NCI-H187 (cell line): ENCODE data around the gene ETFA.
"Not testable (repeated sequence)": the region's sequence is repeated elsewhere in the genome, so short reads cannot be mapped to it uniquely, and the experiment has no call there.

Experiments
- DNase-seq, 2 experiments: peaks; one replicate each; lab custom pipeline; 2025; lab: John Stamatoyannopoulos, UW

The ETFA gene

DNA sequence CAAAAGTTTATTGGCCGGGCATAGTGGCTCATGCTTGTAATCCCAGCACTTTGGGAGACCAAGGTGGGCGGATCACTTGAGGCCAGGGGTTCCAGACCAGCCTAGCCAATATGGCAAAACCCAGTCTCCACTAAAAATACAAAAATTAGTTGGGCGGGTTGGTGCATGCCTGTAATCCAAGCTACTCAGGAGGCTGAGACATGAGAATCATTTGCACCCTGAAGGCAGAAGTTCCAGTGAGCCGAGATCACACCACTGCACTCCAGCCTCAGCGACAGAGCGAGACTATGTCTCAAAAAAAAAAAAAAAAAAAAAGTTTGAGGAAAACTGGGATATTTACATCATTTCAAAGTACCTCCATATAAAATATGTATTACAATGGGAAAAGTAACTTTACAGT is 40.4 kb downstream of the ETFA start:
- DNase-seq: no peak

DNA sequence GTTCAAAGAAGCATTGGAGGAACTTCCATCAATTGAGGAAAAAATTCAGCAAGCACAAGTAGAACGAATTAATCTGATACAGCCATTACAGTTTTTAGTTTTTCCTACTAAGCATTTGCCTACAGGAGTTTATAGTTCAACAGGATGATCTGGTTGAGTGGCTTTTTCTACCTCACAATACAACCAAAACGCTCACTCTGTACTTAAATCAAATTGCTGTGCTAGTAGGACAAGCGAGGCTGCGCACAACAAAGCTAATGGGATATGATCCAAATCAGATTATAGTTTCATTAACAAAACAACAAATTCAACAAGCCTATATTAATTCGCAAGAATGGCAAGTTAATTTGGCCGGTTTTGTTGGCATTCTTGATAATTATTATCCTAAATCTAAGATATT is 44.2 kb downstream of the ETFA start:
- no peak for DNase-seq

DNA sequence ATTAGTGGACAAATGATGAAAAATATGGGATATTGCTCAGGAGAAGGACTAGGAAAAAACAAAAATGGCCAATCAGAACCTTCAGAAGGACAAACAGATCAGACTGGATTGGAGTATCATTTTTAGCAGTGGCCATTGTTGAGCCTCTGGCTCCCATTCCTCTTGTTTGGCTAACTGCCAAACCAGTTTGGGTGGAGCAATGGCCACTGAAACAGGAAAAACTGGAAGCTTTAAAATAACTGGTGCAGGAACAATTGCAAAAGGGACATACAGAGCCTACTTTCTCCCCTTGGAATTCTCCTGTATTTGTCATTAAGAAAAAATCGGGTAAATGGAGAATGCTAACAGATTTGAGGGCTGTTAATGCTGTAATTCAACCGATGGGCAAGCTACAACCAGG is 45.5 kb downstream of the ETFA start:
- DNase-seq: not testable (repeated sequence)

DNA sequence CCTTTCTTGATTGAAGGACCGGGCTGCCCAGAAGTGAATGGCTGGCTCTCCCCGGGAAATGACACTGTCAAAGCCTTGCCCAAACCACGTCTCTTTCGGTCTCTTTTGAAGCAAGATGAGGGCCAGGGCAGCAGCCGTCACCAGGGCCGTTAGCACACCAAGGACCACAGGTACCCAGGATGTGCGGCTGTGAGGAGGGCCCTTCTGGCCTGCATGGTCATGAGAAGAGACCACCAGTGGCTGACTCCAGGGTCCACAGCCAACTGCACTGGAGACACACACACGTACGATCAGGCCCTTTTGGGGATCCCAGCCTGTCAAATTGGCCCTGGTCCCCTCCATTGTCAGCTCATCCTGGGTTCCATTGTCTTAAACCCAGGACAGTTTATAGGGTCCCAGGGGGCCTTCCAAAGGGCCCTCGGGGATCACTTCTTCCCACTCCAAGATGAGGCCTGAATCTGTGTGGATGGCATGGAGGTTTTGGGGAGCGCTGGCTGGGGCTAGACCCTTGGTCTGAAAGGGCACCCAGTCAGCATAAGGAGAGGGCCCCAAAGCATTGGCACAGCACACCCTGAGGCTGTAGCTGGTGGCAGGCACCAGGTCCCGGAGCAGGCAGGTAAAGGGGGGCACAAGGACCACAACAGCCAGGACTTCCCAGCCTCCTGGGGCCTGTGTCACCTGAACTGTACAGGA is 50.9 kb downstream of the ETFA start:
- DNase-seq: no peak

DNA sequence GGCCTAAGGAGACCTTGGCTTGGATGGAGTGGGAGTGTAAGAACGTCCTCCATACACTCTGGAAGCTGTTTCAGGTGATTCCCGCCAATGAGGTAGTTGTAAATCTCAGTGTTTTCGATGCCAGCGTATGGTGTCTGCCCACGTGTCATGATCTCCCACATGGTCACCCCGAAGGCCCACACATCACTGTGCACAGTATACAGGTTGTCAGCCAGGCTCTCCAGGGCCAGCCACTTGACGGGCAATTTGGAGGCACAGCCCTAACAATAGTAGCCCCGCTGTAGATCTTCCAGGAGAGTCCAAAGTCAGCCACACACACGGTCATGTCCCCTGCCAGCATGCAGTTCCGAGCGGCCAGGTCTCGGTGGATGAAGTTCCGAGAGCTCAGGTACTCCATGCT is 51.9 kb downstream of the ETFA start:
- no peak for DNase-seq

DNA sequence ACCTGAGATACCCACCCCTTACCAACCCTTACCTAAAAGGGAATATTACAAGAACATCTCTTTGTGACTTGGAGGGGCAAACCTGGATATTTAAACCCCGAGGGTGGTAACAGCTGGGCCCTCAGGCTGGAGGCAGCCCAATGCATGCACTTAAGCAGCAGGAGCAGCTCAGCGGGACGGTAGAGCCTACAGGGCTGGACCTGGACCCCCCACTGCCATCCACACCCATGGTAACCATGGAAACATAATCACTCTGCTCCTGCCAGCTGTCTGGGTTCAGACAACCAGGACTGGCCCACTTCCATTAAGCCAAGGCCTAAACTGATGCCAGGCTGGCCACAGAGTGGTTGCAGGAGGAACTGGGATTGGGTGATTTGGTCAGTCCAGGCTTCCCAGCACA is 52.8 kb downstream of the ETFA start:
- no peak for DNase-seq

DNA sequence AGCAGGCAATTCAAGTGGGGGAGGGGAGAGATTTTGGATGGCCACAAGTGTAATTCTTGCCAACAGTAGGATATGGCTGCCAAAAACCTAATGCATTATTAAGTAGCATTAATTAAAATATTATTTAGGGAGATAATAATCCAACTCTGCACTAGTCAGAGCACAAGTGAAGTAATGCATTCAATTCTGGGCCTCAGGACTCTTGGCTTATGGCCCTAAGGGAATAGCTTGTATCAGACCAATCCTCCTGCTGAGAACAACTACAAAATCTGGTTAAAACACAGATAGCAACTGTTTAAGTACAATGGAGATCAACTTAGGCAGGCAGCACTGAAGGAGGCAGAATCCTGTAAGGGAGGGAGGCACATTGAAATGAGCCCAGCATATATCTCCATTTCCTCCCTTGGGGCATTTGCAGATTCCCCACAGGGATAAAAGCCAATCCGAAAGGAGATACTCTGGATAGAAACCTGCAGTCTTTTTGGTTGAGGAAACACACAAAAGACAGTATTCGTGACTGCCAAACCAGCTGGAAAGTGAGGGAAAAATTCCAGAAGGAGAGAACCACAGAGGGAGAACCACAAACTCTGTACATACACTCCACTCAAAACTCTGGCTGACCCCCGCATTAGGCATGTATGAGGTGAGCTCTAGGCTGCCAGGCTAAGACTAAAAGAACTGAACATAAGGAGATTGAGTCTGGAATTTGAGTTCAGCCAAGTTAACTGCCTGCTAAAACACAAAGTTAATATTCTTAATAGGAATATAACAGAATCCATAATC is 57.4 kb downstream of the ETFA start:
- DNase-seq: no peak

DNA sequence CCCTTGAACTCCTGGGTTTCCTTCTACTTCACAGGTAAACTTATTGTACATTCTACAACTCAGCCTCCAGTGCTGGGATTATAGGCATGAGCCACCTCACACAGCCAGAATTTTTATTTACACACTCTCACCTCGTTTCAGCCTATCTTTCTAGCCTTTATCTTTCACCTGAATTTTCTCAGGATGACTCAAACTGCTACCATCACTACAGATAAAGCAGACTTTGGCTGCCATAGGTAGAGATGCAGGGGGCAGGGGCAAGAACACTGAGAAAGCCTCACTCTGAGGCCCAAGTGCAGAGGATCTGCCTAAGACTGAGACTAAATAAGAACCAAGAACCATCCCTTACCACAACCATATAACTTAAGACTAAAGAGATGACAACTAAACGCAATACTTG is 59.0 kb downstream of the ETFA start:
- DNase-seq: no peak

DNA sequence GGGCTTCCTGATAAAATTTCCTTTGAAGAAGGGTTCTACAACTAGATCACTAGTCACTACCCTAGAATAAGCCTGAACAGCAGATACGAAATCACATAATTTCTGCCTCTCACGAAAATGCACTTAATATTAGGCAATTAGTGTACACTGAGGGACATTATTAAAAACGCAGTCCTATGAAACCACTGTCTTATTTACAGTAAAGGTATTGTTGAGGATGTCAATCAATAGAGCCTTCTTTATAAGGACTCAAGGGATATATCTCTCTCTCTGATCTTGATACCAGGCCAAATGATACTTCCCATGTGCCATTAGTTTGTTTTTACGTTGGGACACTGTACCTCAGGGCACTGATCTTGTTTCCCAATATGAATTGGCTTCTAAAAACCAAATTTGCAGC is 59.6 kb downstream of the ETFA start:
- DNase-seq: no peak

DNA sequence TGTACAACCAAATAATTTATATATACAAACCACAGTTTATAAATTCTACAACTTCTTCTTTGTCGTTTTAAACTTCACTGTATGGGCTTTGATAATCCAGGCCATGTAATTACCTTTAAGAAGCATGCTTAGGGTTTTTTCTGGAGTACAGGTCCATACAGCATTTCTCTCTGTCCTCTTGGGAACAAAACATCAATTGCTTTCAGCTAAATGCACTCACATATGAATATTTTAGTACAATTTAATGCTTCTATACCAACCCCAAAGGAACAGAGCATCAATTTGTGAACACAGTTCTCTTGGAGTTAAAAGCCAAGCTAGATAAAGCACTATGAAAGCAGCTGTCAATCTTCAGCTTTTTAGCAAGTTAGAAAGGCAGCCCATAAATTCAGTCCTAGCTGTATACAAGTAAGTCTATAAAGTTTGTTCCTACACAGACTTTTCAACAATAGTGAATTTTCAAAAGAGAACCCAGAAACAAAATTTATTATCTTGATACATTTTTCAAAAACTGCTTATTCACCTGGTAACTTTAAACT is 66.1 kb downstream of the ETFA start:
- DNase-seq: no peak

DNA sequence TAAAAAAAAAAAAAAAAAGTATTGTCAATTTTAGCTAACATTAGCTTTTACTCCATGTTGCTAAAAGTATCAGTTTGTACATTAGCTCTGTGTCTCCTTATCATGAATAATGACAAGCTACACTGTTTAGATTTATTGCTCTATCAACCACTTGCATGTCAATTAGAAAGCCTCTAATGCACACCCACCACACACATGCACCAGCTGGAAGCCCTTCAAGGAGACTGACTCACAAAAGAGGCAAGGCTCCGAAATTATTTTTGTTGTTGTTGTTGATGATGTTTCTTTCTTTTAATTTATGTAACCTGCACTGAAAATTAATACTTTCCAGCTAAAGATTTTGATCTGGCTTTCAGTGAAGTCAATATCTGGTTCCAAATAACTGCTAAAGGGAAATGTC is 71.5 kb downstream of the ETFA start:
- no peak for DNase-seq

DNA sequence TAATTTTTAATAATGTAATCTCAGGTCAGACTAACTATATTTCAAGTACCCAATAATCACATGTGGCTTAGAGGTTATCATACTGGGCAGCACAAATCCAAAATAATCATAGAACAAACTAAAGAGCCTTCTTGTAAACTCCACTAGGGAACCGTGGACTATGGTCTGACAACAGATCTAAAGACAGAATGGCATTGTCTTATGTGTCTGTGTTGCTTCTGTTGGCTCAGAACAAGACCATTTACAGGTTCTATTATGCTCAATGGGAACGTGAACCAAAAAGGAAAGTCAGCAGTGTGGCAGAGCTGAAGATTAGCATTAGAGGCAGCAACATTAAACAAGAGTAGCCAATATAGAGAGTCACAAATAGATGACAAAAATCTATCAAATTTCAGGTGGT is 74.9 kb downstream of the ETFA start:
- no peak for DNase-seq

DNA sequence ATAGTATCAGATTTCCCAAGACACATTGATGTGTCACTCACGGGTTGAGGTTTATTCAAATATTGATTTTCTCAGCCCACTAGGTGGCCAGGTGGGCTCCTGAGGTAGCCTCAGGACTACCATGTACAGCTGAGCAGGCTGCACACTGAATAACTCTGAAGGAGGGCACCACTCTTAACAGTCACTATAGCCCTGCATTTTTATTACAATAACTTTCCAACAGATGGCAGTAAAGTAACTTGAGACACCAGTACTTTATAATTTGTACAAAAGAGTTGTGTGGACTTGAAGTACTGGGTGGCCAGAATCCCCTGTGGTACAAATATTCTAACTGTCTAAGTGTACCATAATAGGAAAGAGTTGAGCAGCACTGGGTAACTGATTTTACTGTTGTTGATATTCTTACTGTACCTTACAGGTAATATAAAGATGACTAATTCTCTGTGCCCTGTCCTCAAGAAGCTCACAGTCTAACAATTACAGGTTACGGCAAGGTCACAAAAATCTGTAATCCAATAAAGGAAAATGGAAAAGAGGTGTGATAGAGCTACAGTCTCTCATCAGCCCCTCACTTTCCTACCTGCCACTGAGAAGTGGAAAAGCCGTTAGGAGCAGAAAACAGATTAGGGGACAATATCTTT is 76.0 kb downstream of the ETFA start:
- DNase-seq: no peak

DNA sequence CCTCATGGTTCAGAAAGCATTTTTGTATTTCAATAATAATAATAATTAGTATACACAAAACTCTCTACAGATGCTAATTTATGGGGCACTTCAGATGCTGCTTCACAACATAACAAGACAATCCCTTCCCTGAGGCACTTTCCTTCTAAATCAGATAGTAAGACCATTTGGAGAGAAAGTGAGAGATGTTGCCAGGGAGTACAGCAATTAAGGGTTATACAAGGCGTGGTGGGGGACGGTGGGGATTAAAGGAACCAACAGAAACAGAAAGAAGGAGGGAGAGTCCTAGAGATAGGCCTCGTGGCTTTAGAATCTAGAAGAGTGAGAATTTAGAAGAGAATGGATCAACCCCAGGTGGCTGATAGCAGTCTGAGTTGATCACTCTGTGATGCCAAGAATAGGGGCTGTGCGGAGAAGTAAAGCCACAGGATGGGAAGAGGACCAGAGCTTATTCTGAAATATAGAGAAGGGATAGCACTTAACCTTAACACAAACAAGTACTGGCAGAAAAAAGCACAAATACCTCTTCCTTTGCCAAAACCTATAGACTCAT is 76.9 kb downstream of the ETFA start:
- no peak for DNase-seq

DNA sequence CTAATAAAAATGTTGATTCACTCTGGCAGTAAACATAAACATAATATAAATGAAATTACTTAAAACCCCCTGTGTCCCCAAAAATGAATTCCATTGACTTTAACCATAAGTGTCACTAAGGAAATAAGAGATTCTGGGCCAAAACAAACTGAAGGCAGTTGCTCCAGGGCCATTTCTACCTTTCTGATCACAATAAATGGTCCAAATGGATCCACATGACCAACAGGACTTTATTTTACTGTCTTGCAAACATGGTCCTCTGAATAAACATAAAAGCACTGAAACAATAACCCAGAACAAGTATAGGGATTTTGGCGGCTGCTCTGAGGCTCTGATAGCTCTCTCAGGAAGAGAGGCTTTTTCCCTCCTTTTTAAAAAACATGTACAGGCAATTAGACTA is 77.3 kb downstream of the ETFA start:
- no peak for DNase-seq

DNA sequence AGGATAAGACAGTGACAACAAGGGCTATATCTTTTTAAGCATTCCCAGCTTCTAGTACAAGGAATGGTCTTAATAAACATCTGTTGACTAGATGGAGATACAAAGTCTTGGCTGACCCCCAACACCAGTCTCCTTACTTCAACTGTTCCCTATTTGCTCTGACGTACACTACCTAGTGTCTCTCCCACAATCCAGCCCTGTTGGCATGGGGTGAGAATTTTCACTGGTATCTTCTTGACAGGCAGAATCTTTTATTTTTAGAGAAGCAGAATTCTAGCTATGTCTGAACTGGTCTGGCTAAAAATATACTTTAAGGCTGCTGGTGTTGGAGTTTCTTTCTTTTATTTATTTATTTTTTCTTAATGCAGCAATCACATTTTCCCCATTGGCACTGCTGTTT is 82.0 kb downstream of the ETFA start:
- DNase-seq: no peak

DNA sequence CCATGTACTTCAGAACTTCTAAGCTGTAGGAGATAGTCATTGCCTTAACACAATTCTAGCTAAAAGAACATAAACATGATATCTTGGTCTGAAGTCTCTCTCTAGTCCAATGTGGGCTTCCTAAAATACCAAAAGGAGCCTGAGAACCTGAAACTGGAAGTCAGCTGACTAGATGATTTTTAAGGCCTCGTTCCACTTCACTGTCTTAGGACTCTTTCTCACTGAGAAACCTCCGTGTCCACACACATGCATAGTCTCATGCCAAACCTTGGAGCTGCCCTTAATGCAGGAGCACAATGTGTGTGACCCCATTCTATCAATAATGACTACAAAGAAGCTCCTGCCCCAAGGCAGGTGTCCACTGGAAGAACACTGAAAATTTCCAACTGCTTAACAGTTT is 87.7 kb downstream of the ETFA start:
- no peak for DNase-seq

DNA sequence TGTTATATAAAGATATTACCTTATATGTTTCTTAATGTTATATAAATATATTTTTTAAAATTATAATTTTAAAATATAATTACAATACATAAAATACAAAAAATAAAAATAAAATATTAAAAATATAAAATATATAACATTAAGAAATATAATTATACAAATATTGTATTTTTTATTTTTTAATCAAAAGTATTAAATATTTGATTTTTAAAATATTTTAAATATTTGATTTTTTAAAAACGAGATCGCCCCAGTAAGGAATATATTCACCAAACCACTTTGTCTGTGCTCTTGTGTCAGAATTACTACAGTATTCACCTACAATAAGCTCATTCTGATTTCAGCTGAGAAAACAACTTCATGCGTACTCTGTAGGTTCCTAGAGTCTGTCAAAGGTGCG is 89.1 kb downstream of the ETFA start:
- DNase-seq: no peak

DNA sequence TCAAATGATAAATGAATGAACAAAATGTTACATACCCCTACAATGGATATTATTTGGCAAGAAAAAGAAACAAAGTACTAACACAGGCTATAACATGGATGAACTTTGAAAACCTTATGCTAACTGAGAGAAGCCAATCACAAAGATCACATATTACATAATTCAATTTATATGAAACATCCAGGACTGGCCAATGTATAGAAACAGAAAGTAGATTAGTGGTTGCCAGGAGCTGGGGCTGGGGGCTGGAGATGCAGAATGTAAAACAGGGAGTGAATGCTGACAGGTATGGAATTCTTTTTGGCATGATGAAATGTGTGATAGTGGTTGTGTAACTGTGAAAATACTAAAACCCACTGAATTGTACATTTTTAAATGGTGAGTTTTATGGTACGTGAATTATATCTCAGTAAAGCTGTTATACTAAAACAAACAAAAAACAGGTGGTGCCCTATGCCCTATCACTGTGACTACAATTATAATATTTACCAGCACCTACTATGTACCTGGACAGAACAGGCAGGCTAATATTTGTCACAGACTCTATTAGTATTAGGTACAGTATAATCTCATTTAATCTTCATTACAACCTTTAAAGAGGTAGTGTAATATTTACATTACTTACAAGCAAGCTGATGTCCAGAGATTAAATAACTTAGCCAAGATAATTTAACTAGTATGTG is 90.0 kb downstream of the ETFA start:
- no peak for DNase-seq

DNA sequence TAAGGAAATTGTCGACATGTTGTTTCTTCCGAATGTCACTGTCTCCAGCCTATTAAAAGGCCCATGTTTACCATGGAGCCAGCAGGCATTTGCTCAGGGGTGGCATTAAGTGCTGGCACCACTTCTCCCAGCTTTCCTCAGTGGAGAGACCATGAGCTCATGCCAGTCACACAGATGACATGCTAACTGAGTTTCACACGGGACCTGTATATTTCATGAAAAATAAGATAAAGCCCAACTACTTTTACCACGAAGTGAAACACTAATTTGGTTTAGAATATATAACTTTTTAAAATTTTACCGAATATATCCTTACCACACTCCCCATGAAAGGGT is 93.4 kb downstream of the ETFA start:
- no peak for DNase-seq

DNA sequence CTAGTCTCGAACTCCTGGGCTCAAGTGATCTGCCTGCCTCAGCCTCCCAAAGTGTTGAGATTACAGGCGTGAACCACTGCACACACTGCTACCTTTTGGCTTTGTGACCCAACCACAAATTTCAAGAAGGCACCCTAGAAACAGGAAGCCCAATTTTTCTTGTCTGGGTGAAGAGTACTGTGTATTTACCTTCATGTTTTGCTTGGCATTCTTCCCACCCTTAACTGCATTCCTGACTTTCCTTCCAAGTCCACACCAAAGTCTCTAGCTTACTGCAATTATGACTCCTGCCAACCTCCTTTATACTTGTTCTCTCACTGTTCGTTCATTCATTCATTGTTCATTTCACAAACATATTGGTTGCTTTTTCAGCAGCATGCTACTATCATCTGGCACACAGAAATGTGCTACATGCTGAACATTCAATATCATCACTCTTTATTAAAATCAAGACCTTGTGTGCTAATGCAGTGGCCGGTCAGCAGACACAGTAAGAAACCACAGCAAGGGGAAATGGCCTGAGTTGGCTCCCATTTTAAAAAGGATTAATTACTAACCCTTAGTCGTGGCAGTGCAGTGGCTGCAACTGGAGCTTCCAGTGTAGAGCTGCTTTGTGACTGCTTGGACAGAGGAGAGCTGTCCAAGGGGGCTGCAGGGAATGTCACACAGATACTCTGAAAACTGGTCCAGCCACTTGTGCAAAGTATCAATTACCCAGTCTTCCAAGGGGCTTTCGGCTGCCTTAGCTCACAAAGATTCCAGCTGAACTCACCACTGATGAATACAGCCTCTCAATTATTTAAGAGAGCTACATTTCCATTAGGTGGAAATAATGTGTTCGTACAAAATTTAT is 94.0 kb downstream of the ETFA start:
- no peak for DNase-seq
